Hepatocyte (in vitro differentiated cells): ENCODE data around the gene B4GALNT4. TPM values are rescaled to one million over a fixed set of nuclear protein-coding genes. Genes with fewer than 3 reads are reported as not detected.
"Not testable (repeated sequence)": the region's sequence is repeated elsewhere in the genome, so short reads cannot be mapped to it uniquely, and the experiment has no call there.

Experiments used
- DNase-seq: peaks from one replicate; pipeline ENCODE4 v3.0.0-alpha.2; 2016; ENCODE audit warnings: low spot score
- H2AFZ ChIP-seq: fragments of 200-600 bp; sonication (generic); 2 replicates; pipeline ENCODE4 v1.6.0; 2016; ENCODE audit warnings: antibody characterized with exemption, mild to moderate bottlenecking
- H3K27ac ChIP-seq: fragments of 200-600 bp; sonication (generic); 2 replicates; pipeline ENCODE4 v1.5.1; 2016; ENCODE audit warnings: mild to moderate bottlenecking
- H3K27me3 ChIP-seq: fragments of 200-600 bp; sonication (generic); 2 replicates; pipeline ENCODE4 v1.6.1; 2016
- H3K36me3 ChIP-seq: fragments of 200-600 bp; sonication (generic); replicated peaks from 2 replicates; pipeline ENCODE4 v1.5.1; 2016; ENCODE audit warnings: low read depth; ENCODE audit not compliant: insufficient read depth
- H3K4me1 ChIP-seq: fragments of 200-600 bp; sonication (generic); 2 replicates; pipeline ENCODE4 v1.5.1; 2016; ENCODE audit warnings: mild to moderate bottlenecking, moderate library complexity; ENCODE audit not compliant: insufficient read depth
- H3K4me2 ChIP-seq: fragments of 200-600 bp; sonication (generic); 2 replicates; pipeline ENCODE4 v1.6.0; 2016
- H3K4me3 ChIP-seq: fragments of 200-600 bp; sonication (generic); 2 replicates; pipeline ENCODE4 v1.5.1; 2016; ENCODE audit warnings: mild to moderate bottlenecking
- H3K79me2 ChIP-seq: fragments of 200-600 bp; sonication (generic); 2 replicates; pipeline ENCODE4 v1.6.0; 2017; ENCODE audit warnings: mild to moderate bottlenecking
- H3K9me2 ChIP-seq: fragments of 200-600 bp; sonication (generic); replicated peaks from 2 replicates; pipeline ENCODE4 v1.6.0; 2017; ENCODE audit warnings: mild to moderate bottlenecking; ENCODE audit not compliant: insufficient read depth
- H3K9me3 ChIP-seq: fragments of 200-600 bp; sonication (generic); 2 replicates; pipeline ENCODE4 v1.5.1; 2016; ENCODE audit warnings: low read depth, mild to moderate bottlenecking
- H4K20me1 ChIP-seq: fragments of 200-600 bp; sonication (generic); 2 replicates; pipeline ENCODE4 v1.6.0; 2016; ENCODE audit warnings: mild to moderate bottlenecking; ENCODE audit not compliant: insufficient read depth, poor library complexity, severe bottlenecking
- EZH2 ChIP-seq: fragments of 200-600 bp; sonication (generic); IDR thresholded peaks from 2 replicates; pipeline ENCODE4 v1.6.1; 2016; ENCODE audit warnings: antibody characterized with exemption, mild to moderate bottlenecking, borderline replicate concordance
- EZH2phosphoT487 ChIP-seq: fragments of 200-600 bp; sonication (generic); IDR thresholded peaks from one replicate; pipeline ENCODE4 v1.6.1; 2018; ENCODE audit warnings: antibody characterized with exemption, mild to moderate bottlenecking, low read depth, moderate library complexity; ENCODE audit not compliant: unreplicated experiment, severe bottlenecking
- WGBS: methylation state at CpG from one replicate; pipeline ENCODE4 v1.1.6; 2016; ENCODE audit warnings: low lambda C conversion rate; ENCODE audit errors: missing lambda C conversion rate; 5-methylcytosine and 5-hydroxymethylcytosine counted together
- polyA plus RNA-seq: library from polyadenylated mRNA; unstranded; fragments of >200 nt; fragmentation: Nextera tagmentation; extraction: Ambion mirVana; gene quantifications from 2 replicates; pipeline ENCODE4 v1.2.1, GENCODE V29; 2016
- total RNA-seq: library from RNA; depleted of rRNA; stranded (reverse); fragments of >200 nt; gene quantifications from 2 replicates; pipeline ENCODE4 v1.2.3, GENCODE V29; 2014
- TF ChIP-seq, protein P1 (sequence below): fragments of 200-600 bp; sonication (generic); IDR thresholded peaks from 2 replicates; pipeline ENCODE4 v1.5.1; 2016; ENCODE audit warnings: antibody characterized with exemption, mild to moderate bottlenecking; ENCODE audit not compliant: poor library complexity

Gene B4GALNT4
- total and polyA plus RNA-seq, 2 experiments from 2014 or later = 30.0 to 38.8 TPM

GRCh38 chr11:409600-410483 lies 40.5 kb downstream of the B4GALNT4 start:
- Histone ChIP-seq H3K9me2 (no peaks in the 10 kb centered on the region), H3K4me2 (no peak overlapping the region), H2AFZ (no peak overlapping the region), H3K27ac (no peak overlapping the region), H3K9me3 (no peaks in the 10 kb centered on the region), H3K4me1 (peaks cover 11% of the 10 kb centered on the region), H3K4me3 (no peak overlapping the region), H4K20me1 (peaks cover 6% of the 10 kb centered on the region), H3K27me3 (no peaks in the 10 kb centered on the region), H3K79me2 (peaks cover 7% of the 10 kb centered on the region), H3K36me3 (no peaks in the 10 kb centered on the region)
- 56% methylated on average over 18 of the region's 18 CpGs for whole genome bisulfite sequencing
- TF ChIP-seq EZH2phosphoT487 (no peak), EZH2 (no peak)
- TF ChIP-seq, protein P1, sequence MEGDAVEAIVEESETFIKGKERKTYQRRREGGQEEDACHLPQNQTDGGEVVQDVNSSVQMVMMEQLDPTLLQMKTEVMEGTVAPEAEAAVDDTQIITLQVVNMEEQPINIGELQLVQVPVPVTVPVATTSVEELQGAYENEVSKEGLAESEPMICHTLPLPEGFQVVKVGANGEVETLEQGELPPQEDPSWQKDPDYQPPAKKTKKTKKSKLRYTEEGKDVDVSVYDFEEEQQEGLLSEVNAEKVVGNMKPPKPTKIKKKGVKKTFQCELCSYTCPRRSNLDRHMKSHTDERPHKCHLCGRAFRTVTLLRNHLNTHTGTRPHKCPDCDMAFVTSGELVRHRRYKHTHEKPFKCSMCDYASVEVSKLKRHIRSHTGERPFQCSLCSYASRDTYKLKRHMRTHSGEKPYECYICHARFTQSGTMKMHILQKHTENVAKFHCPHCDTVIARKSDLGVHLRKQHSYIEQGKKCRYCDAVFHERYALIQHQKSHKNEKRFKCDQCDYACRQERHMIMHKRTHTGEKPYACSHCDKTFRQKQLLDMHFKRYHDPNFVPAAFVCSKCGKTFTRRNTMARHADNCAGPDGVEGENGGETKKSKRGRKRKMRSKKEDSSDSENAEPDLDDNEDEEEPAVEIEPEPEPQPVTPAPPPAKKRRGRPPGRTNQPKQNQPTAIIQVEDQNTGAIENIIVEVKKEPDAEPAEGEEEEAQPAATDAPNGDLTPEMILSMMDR = no peak
- no peak for DNase-seq

DNA sequence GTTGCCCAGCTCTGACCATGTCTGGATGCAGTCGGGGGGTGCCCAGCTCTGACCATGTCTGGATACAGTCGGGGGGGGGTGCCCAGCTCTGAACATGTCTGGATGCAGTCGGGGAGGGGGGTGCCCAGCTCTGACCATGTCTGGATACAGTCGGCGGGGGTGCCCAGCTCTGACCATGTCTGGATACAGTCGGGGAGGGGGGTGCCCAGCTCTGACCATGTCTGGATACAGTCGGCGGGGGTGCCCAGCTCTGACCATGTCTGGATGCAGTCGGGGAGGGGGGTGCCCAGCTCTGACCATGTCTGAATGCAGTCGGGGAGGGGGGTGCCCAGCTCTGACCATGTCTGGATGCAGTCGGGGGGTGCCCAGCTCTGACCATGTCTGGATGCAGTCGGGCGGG lies 41.4 kb downstream of the B4GALNT4 start:
- H2AFZ ChIP-seq, DNase-seq, H3K36me3 ChIP-seq, H3K4me3 ChIP-seq, H3K4me2 ChIP-seq, H3K9me2 ChIP-seq, H4K20me1 ChIP-seq, H3K27me3 ChIP-seq, H3K9me3 ChIP-seq, H3K27ac ChIP-seq: not testable (repeated sequence)
- Histone ChIP-seq H3K4me1 (peaks cover 11% of the 10 kb centered on the region), H3K79me2 (peaks cover 12% of the 10 kb centered on the region)
- WGBS = no CpG with 5 or more reads among the region's 13 CpGs

DNA sequence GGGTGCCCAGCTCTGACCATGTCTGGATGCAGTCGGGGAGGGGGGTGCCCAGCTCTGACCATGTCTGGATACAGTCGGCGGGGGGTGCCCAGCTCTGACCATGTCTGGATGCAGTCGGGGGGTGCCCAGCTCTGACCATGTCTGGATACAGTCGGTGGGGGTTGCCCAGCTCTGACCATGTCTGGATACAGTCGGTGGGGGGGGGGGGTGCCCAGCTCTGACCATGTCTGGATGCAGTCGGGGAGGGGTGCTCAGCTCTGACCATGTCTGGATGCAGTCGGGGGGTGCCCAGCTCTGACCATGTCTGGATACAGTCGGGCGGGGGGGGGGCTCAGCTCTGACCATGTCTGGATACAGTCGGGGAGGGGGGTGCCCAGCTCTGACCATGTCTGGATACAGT lies 42.2 kb downstream of the B4GALNT4 start:
- not testable (repeated sequence) for H2AFZ ChIP-seq, H3K27ac ChIP-seq, H3K4me3 ChIP-seq, H3K9me3 ChIP-seq, H4K20me1 ChIP-seq, H3K4me2 ChIP-seq, H3K9me2 ChIP-seq, H3K36me3 ChIP-seq, DNase-seq, H3K27me3 ChIP-seq
- Histone ChIP-seq H3K79me2 (peaks cover 20% of the 10 kb centered on the region), H3K4me1 (peaks cover 11% of the 10 kb centered on the region)
- 100% methylated on average over 2 of the region's 11 CpGs for WGBS

GRCh38 chr11:412641-413119 lies 43.4 kb downstream of the B4GALNT4 start:
- no peak for DNase-seq
- Histone ChIP-seq H3K4me3 (no peak overlapping the region), H3K36me3 (no peaks in the 10 kb centered on the region), H3K79me2 (peaks cover 21% of the 10 kb centered on the region), H3K4me1 (peaks cover 4% of the 10 kb centered on the region), H3K9me2 (no peaks in the 10 kb centered on the region), H3K27me3 (peaks cover 2% of the 10 kb centered on the region), H3K9me3 (no peaks in the 10 kb centered on the region), H2AFZ (no peak overlapping the region), H3K4me2 (no peak overlapping the region), H4K20me1 (peaks cover 10% of the 10 kb centered on the region), H3K27ac (no peak overlapping the region)
- 98% methylated on average over 8 of the region's 15 CpGs for WGBS
- TF ChIP-seq EZH2 (no peak), EZH2phosphoT487 (no peak)
- TF ChIP-seq, protein P1 = no peak
